ENCODE measurements around the gene BBS9. TPM values are rescaled to one million over a fixed set of nuclear protein-coding genes. Genes with fewer than 3 reads are reported as not detected.
A peak's percentile ranks its signal among the peaks of the same experiment; 100 is the strongest.

The BBS9 gene
- polyA plus RNA-seq, 2 donors, result 2.6 to 3.7 TPM

GRCh38 chr7:33118383-33118782 is 11.0 kb upstream of the BBS9 start:
- WGBS, 2 donors, result 95 to 96% methylated on average over 3 of the region's 3 CpGs
- H3K4me1 ChIP-seq (ENCODE audit: control insufficient read depth in 2 of 2, insufficient read depth in 2 of 2, low read length in 1 of 2), result peaks cover 0 to 6% of the 10 kb centered on the region in 2 donors
- no peaks in the 10 kb centered on the region for H3K36me3 ChIP-seq (ENCODE audit: control insufficient read depth in 2 of 2, insufficient read depth in 2 of 2, low read length in 1 of 2)
- no peaks in the 10 kb centered on the region for H3K9me3 ChIP-seq (ENCODE audit: control insufficient read depth in 2 of 2, insufficient read depth in 1 of 2, low read depth in 1 of 2, low read length in 1 of 2)
- H3K4me3 ChIP-seq (ENCODE audit: low read depth in 1 of 2, low read length in 2 of 2), result no peak overlapping the region
- H3K27me3 ChIP-seq (ENCODE audit: control insufficient read depth in 1 of 2, insufficient read depth in 2 of 2, low read length in 2 of 2), result no peaks in the 10 kb centered on the region
- H3K27ac ChIP-seq (ENCODE audit: low read depth in 2 of 2, low read length in 1 of 2), result no peak overlapping the region

- Histone ChIP-seq H3K27ac (ENCODE audit: low read depth in 2 of 2, low read length in 1 of 2) (no peak overlapping the region), H3K4me3 (ENCODE audit: low read depth in 1 of 2, low read length in 2 of 2) (no peak overlapping the region), H3K9me3 (ENCODE audit: control insufficient read depth in 2 of 2, insufficient read depth in 1 of 2, low read depth in 1 of 2, low read length in 1 of 2) (no peaks in the 10 kb centered on the region), H3K36me3 (ENCODE audit: control insufficient read depth in 2 of 2, insufficient read depth in 2 of 2, low read length in 1 of 2) (no peaks in the 10 kb centered on the region), H3K27me3 (ENCODE audit: control insufficient read depth in 1 of 2, insufficient read depth in 2 of 2, low read length in 2 of 2) (no peaks in the 10 kb centered on the region), H3K4me1 (ENCODE audit: control insufficient read depth in 2 of 2, insufficient read depth in 2 of 2, low read length in 1 of 2) (peaks cover 0 to 4% of the 10 kb centered on the region in 2 donors)
- 68 to 73% methylated on average over 2 of the region's 2 CpGs for WGBS, 2 donors
Observed at GRCh38 chr7:33127085-33127484, 2.3 kb upstream of the BBS9 start.

GRCh38 chr7:33128631-33128989 is 754 bp upstream of the BBS9 start:
- Histone ChIP-seq H3K27ac (ENCODE audit: low read depth in 2 of 2, low read length in 1 of 2) (peak overlapping the region; percentile 86 to 92), H3K36me3 (ENCODE audit: control insufficient read depth in 2 of 2, insufficient read depth in 2 of 2, low read length in 1 of 2) (no peaks in the 10 kb centered on the region)
- 0% methylated on average over 3 of the region's 3 CpGs for WGBS, 2 donors

GRCh38 chr7:33129806-33130153 is 416 bp downstream of the BBS9 start:
- WGBS, 2 donors, result 0 to 1% methylated on average over 11 of the region's 11 CpGs
- peak overlapping the region; percentile 20 to 92 for H3K27ac ChIP-seq (ENCODE audit: low read depth in 2 of 2, low read length in 1 of 2)
- no peaks in the 10 kb centered on the region for H3K36me3 ChIP-seq (ENCODE audit: control insufficient read depth in 2 of 2, insufficient read depth in 2 of 2, low read length in 1 of 2)
- H3K4me3 ChIP-seq (ENCODE audit: low read depth in 1 of 2, low read length in 2 of 2), result peak overlapping the region; percentile 58 to 70
- no peaks in the 10 kb centered on the region for H3K27me3 ChIP-seq (ENCODE audit: control insufficient read depth in 1 of 2, insufficient read depth in 2 of 2, low read length in 2 of 2)
- no peaks in the 10 kb centered on the region for H3K4me1 ChIP-seq (ENCODE audit: control insufficient read depth in 2 of 2, insufficient read depth in 2 of 2, low read length in 1 of 2)
- H3K9me3 ChIP-seq (ENCODE audit: control insufficient read depth in 2 of 2, insufficient read depth in 1 of 2, low read depth in 1 of 2, low read length in 1 of 2), result no peaks in the 10 kb centered on the region

More at GRCh38 chr7:33128631-33128989, 754 bp upstream of the BBS9 start:
- Histone ChIP-seq H3K4me1 (ENCODE audit: control insufficient read depth in 2 of 2, insufficient read depth in 2 of 2, low read length in 1 of 2) (no peaks in the 10 kb centered on the region), H3K9me3 (ENCODE audit: control insufficient read depth in 2 of 2, insufficient read depth in 1 of 2, low read depth in 1 of 2, low read length in 1 of 2) (no peaks in the 10 kb centered on the region), H3K4me3 (ENCODE audit: low read depth in 1 of 2, low read length in 2 of 2) (peak overlapping the region; percentile 58 to 70), H3K27me3 (ENCODE audit: control insufficient read depth in 1 of 2, insufficient read depth in 2 of 2, low read length in 2 of 2) (no peaks in the 10 kb centered on the region)

- no peak overlapping the region for H3K27ac ChIP-seq (ENCODE audit: low read depth in 2 of 2, low read length in 1 of 2)
- H3K27me3 ChIP-seq (ENCODE audit: control insufficient read depth in 1 of 2, insufficient read depth in 2 of 2, low read length in 2 of 2), result no peaks in the 10 kb centered on the region
- no peaks in the 10 kb centered on the region for H3K9me3 ChIP-seq (ENCODE audit: control insufficient read depth in 2 of 2, insufficient read depth in 1 of 2, low read depth in 1 of 2, low read length in 1 of 2)
- H3K4me3 ChIP-seq (ENCODE audit: low read depth in 1 of 2, low read length in 2 of 2), result peak overlapping the region in 1 of 2 donors; percentile 58
- 9 to 11% methylated on average over 3 of the region's 3 CpGs for WGBS, 2 donors
- no peaks in the 10 kb centered on the region for H3K4me1 ChIP-seq (ENCODE audit: control insufficient read depth in 2 of 2, insufficient read depth in 2 of 2, low read length in 1 of 2)
- no peaks in the 10 kb centered on the region for H3K36me3 ChIP-seq (ENCODE audit: control insufficient read depth in 2 of 2, insufficient read depth in 2 of 2, low read length in 1 of 2)
Observed at GRCh38 chr7:33130184-33130583, 820 bp downstream of the BBS9 start.

GRCh38 chr7:33137103-33137502 is 7.7 kb downstream of the BBS9 start:
- 93 to 97% methylated on average over 14 to 15 of the region's 15 CpGs for WGBS, 2 donors

GRCh38 chr7:33142585-33142984 is 13.2 kb downstream of the BBS9 start:
- Histone ChIP-seq H3K36me3 (ENCODE audit: control insufficient read depth in 2 of 2, insufficient read depth in 2 of 2, low read length in 1 of 2) (no peaks in the 10 kb centered on the region), H3K4me1 (ENCODE audit: control insufficient read depth in 2 of 2, insufficient read depth in 2 of 2, low read length in 1 of 2) (no peaks in the 10 kb centered on the region), H3K9me3 (ENCODE audit: control insufficient read depth in 2 of 2, insufficient read depth in 1 of 2, low read depth in 1 of 2, low read length in 1 of 2) (no peaks in the 10 kb centered on the region), H3K27ac (ENCODE audit: low read depth in 2 of 2, low read length in 1 of 2) (no peak overlapping the region), H3K27me3 (ENCODE audit: control insufficient read depth in 1 of 2, insufficient read depth in 2 of 2, low read length in 2 of 2) (no peaks in the 10 kb centered on the region), H3K4me3 (ENCODE audit: low read depth in 1 of 2, low read length in 2 of 2) (no peak overlapping the region)
- WGBS, 2 donors, result 91 to 93% methylated on average over 1 of the region's 1 CpG

More at GRCh38 chr7:33137103-33137502, 7.7 kb downstream of the BBS9 start:
- H3K27me3 ChIP-seq (ENCODE audit: control insufficient read depth in 1 of 2, insufficient read depth in 2 of 2, low read length in 2 of 2), result no peaks in the 10 kb centered on the region
- H3K36me3 ChIP-seq (ENCODE audit: control insufficient read depth in 2 of 2, insufficient read depth in 2 of 2, low read length in 1 of 2), result no peaks in the 10 kb centered on the region
- H3K9me3 ChIP-seq (ENCODE audit: control insufficient read depth in 2 of 2, insufficient read depth in 1 of 2, low read depth in 1 of 2, low read length in 1 of 2), result no peaks in the 10 kb centered on the region
- no peak overlapping the region for H3K4me3 ChIP-seq (ENCODE audit: low read depth in 1 of 2, low read length in 2 of 2)
- H3K4me1 ChIP-seq (ENCODE audit: control insufficient read depth in 2 of 2, insufficient read depth in 2 of 2, low read length in 1 of 2), result no peaks in the 10 kb centered on the region
- H3K27ac ChIP-seq (ENCODE audit: low read depth in 2 of 2, low read length in 1 of 2), result no peak overlapping the region

- WGBS, 2 donors, result 77 to 93% methylated on average over 4 of the region's 4 CpGs
- Histone ChIP-seq H3K4me1 (ENCODE audit: control insufficient read depth in 2 of 2, insufficient read depth in 2 of 2, low read length in 1 of 2) (no peaks in the 10 kb centered on the region), H3K4me3 (ENCODE audit: low read depth in 1 of 2, low read length in 2 of 2) (no peak overlapping the region), H3K36me3 (ENCODE audit: control insufficient read depth in 2 of 2, insufficient read depth in 2 of 2, low read length in 1 of 2) (no peaks in the 10 kb centered on the region), H3K27ac (ENCODE audit: low read depth in 2 of 2, low read length in 1 of 2) (no peak overlapping the region), H3K9me3 (ENCODE audit: control insufficient read depth in 2 of 2, insufficient read depth in 1 of 2, low read depth in 1 of 2, low read length in 1 of 2) (no peaks in the 10 kb centered on the region), H3K27me3 (ENCODE audit: control insufficient read depth in 1 of 2, insufficient read depth in 2 of 2, low read length in 2 of 2) (no peaks in the 10 kb centered on the region)
Observed at GRCh38 chr7:33143996-33144718, 14.8 kb downstream of the BBS9 start.

GRCh38 chr7:33145156-33145555 is 15.8 kb downstream of the BBS9 start:
- Histone ChIP-seq H3K27ac (ENCODE audit: low read depth in 2 of 2, low read length in 1 of 2) (no peak overlapping the region), H3K36me3 (ENCODE audit: control insufficient read depth in 2 of 2, insufficient read depth in 2 of 2, low read length in 1 of 2) (no peaks in the 10 kb centered on the region), H3K27me3 (ENCODE audit: control insufficient read depth in 1 of 2, insufficient read depth in 2 of 2, low read length in 2 of 2) (no peaks in the 10 kb centered on the region), H3K9me3 (ENCODE audit: control insufficient read depth in 2 of 2, insufficient read depth in 1 of 2, low read depth in 1 of 2, low read length in 1 of 2) (no peaks in the 10 kb centered on the region), H3K4me3 (ENCODE audit: low read depth in 1 of 2, low read length in 2 of 2) (no peak overlapping the region), H3K4me1 (ENCODE audit: control insufficient read depth in 2 of 2, insufficient read depth in 2 of 2, low read length in 1 of 2) (no peaks in the 10 kb centered on the region)
- 93 to 95% methylated on average over 5 of the region's 5 CpGs for WGBS, 2 donors

GRCh38 chr7:33152087-33152486 is 22.7 kb downstream of the BBS9 start:
- Histone ChIP-seq H3K9me3 (ENCODE audit: control insufficient read depth in 2 of 2, insufficient read depth in 1 of 2, low read depth in 1 of 2, low read length in 1 of 2) (no peaks in the 10 kb centered on the region), H3K36me3 (ENCODE audit: control insufficient read depth in 2 of 2, insufficient read depth in 2 of 2, low read length in 1 of 2) (no peaks in the 10 kb centered on the region), H3K4me3 (ENCODE audit: low read depth in 1 of 2, low read length in 2 of 2) (no peak overlapping the region), H3K27ac (ENCODE audit: low read depth in 2 of 2, low read length in 1 of 2) (no peak overlapping the region), H3K27me3 (ENCODE audit: control insufficient read depth in 1 of 2, insufficient read depth in 2 of 2, low read length in 2 of 2) (no peaks in the 10 kb centered on the region), H3K4me1 (ENCODE audit: control insufficient read depth in 2 of 2, insufficient read depth in 2 of 2, low read length in 1 of 2) (no peaks in the 10 kb centered on the region)
- WGBS, 2 donors, result 89 to 90% methylated on average over 3 of the region's 3 CpGs
